SH-SY5Y (cell line): ENCODE results near the gene GSTA2.
"Not testable (repeated sequence)": the region's sequence is repeated elsewhere in the genome, so short reads cannot be mapped to it uniquely, and the experiment has no call there.

Source experiments
- GATA2 ChIP-seq: IDR thresholded peaks from 2 replicates; pipeline ENCODE4 v1.6.1; 2011; ENCODE audit warnings: mild to moderate bottlenecking, low read depth, low read length
- GATA3 ChIP-seq: IDR thresholded peaks from 2 replicates; pipeline ENCODE4 v1.6.1; 2011; ENCODE audit warnings: low read depth, mild to moderate bottlenecking, low read length, moderate library complexity

Gene GSTA2

GRCh38 chr6:52763322-52763916, at the start of gene GSTA2:
Gene GSTA2, minus strand, starts transcription at chr6:52763475. Its CDS starts 5,528 bp downstream, at chr6:52757947.
- TF ChIP-seq GATA3, GATA2: not testable (repeated sequence)

DNA sequence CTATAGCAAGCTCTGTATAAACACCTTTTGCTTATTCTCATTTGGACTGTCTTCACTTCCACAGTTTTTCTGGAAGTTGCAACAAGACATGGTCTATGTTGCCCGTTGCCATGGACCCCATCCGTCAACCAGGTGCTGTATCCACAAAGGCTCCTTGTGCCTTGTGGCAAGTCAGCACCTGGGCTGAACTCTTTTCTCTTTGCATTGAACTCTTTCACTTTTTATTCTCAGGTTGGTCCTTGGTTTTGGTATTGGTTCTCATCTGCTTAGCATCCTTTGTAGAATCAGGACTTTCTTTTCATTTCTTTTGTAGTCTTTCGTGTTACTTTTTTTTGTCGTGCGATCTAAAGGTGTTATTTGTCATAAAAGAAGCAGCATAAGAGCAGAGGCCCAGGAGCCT, 45.4 kb upstream of the GSTA2 start:
- TF ChIP-seq GATA2 = no peak
- TF ChIP-seq GATA3 = no peak

DNA sequence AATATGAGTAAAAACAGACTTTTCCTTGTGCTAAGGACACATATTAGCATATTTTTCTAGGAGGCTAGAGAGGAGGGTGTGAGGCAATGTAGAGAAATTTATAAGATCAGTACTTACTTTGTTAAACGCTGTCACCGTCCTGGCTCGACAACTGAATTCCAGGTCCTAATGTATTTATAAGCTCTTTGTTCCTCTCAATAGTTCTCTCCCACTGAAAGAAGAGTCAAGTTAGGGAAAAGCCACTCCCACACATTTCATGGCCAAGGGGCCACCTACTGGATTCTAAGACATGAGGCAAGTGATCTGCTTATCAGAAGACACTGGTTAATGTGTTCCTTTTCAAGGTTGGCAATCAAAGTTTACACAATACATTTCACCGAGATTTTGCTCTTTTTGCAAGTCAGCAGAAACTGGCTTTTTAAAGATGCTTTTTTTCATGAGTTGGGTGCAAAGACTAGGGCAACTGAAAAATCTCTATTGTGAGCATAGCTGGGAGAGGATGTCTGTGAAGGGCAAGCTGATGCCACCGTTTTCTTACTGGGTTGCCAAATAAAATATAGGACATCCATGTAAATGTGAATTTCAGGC, 40.5 kb upstream of the GSTA2 start, which contains the start of gene GSTA1:
Gene GSTA1, minus strand, starts transcription at position 149 of the 588 bp plus-strand sequence. CDS start 4,549 bp downstream, outside the sequence.
- not testable (repeated sequence) for TF ChIP-seq GATA3, GATA2

DNA sequence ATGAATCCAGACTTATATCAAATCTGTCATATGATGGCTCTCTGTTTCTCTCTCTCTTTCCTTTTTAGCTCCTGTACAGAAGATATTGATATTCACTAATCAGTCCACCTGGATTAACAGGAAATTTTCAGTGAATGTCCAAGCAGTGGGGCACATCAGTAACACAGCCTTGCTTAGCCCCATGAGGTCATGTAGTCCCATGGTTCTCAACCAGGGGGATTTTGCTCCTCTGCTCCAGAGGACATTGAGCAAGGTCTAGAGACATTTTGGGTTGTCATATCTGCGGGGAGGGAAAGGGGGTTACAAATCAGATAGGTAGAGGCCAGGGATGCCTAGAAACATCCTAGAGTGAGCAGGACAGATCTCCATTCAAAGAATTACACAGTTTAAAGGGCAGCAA, 39.5 kb upstream of the GSTA2 start:
- TF ChIP-seq GATA2 (no peak), GATA3 (no peak)

DNA sequence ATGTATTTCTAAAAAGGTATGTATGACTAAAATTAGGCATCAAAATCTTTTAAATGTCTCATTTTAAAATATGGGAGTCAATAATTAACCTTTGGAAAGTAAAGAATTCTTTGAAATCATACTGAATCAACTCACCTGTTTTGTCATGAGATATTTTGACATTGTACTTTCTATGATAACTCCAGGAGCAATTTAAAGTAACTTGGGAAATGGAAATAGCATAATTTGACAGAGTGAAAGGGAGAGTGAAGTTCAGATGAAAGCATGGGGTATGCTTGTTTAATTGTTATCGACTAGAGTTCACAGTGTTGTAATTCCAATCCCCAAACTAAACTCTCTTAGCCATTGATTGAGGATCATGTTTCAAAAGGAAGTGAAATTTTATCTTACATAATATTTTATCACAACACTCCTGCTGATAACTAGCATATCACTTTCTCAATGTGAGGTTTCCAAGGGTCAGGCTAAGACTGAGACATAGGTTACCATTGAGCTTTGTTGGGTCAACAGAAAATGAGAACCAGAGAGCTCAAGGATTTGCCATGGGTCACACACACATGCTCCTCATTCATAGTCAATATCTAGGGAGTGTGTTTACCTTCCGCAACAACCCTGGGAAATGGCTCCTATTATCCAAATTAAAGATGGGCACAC, 38.0 kb upstream of the GSTA2 start:
- TF ChIP-seq GATA3 = no peak
- TF ChIP-seq GATA2 = no peak

GRCh38 chr6:52790861-52791260, 27.6 kb upstream of the GSTA2 start:
- TF ChIP-seq GATA2 (no peak), GATA3 (no peak)

DNA sequence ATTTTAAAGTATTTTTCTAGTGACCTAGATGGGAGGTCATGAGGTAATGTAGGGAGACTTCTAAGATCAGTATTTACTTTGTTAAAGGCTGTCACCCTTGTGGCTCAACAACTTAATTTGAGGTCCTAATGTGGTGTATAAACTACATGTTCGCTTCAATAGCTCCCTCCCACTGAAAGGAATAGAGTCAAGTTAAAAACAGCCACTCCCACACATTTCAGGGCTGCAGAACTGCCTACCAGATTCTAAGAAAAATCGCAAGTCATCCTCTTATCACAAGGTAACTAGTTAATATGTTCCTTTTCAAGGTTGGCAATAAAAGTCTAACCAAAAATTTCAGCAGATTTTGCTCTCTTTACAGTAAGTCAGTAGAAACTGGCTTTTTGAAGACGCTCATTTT, 25.2 kb upstream of the GSTA2 start:
- TF ChIP-seq GATA2 (no peak), GATA3 (no peak)

DNA sequence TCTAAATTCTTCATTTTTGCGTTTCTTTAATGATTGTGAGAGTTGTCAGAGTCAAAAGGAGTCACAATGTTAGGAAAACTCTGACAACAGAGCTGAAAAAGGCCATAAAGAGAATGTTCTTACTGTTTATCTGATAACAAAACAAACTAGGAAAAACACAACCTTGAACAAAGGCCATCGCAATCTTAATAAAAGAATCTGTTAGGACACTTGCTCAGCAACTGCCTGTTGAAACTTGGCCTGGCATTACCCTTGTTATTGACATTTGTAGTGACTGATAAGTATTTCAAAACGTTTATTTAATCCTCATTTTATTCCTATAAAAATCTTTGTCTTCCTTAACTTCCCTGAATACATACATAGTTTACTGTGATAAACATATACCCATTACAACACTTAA, 24.6 kb upstream of the GSTA2 start:
- TF ChIP-seq GATA3 (no peak), GATA2 (no peak)

DNA sequence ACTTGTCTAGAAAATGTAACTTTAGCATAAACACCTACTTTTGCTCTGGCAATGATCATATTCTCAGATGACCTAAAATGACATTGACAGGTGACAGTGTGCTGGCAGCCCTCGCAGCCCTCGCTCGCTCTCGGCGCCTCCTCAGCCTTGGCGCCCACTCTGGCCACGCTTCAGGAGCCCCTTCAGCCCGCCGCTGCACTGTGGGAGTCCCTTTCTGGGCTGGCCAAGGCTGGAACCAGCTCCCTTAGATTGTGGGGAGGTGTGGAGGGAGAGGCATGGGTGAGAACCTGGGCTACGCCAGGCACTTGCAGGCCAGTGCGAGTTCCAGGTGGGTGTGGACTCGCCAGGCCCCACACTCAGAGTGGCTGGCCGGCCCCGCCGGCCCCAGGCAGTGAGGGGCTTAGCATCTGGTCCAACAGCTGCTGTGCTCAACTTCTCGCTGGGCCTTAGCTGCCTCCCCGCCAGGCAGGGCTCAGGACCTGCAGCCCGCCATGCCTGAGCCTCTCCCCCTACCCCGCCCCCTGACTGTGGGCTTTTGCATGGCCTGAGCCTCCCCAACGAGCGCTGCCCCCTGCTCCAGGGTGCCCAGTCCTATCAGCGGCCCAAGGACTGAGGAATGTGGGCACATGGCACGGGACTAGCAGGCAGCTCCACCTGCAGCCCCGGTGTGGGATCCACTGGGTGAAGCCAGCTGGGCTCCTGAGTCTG, 23.1 kb upstream of the GSTA2 start:
- TF ChIP-seq GATA3 (no peak), GATA2 (no peak)

- TF ChIP-seq GATA3 (no peak), GATA2 (no peak)
Measured at GRCh38 chr6:52779237-52779636, 16.0 kb upstream of the GSTA2 start.

DNA sequence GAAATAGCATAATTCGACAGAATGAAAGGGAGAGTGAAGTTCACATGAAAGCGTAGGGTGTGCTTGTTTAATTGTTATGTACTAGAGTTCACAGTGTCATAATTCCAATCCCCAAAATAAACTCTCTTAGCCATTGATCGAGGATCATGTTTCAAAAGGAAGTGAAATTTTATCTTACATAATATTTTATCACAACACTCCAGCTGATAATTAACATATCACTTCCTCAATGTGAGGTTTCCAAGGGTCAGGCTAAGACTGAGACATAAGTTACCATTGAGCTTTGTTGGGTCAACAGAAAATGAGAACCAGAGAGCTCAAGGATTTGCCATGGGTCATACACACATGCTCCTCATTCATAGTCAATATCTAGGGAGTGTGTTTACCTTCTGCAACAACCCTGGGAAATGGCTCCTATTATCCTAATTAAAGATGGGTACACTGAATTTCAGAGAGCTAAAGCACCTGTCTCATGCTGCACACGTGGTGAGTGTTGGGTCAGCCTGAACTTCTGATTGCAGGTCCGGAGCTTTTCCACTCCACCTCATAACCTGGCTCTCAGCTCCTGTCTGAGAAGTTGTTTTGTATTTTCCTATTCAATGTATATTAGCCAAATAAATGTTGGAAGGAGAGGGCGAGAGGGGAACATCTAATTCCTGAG, 3.0 kb downstream of the GSTA2 start:
- TF ChIP-seq GATA2 (no peak), GATA3 (no peak)

- no peak for TF ChIP-seq GATA2
- no peak for TF ChIP-seq GATA3
Measured at GRCh38 chr6:52759085-52759484, 4.2 kb downstream of the GSTA2 start.

DNA sequence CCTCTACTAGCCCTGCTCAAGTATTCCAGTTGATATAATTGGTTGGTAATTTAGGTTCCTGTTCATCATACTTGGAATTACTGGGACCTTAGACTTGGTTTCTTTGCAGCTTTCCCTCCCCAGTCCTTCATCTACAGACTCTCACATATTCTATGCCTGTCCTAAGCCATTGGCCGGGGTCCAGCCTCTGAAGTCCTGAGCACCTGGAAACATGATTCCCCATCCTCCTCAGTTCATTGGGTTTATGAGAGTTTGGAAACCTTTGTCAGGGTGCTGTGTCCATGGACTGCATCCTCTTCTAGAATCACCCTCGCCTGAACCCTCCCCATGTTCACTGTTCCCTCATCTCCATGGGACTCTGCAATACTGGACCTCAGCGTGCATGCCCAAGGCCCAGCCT, 8.8 kb downstream of the GSTA2 start:
- TF ChIP-seq GATA3 = no peak
- no peak for TF ChIP-seq GATA2

DNA sequence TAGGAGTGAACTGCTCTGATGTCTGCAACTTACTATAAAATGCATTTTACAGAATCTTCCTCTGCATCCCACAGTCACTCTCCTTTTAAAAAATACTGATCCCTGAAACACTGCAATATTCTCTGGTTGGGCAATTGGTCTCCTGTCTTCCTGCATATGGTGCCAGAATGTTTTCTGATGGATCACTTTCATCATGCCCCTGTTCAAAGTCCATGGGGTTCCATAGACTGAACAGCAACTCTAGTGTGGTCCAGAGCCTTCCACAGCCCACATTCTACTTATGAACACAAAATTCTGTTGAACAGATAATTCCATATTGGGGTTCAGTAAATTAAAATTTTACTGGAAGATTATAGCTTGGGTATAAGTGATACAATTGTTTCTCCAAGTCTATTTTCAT, 11.0 kb downstream of the GSTA2 start:
- TF ChIP-seq GATA2 (no peak), GATA3 (no peak)

- TF ChIP-seq GATA2 = no peak
- TF ChIP-seq GATA3 = no peak
Measured at GRCh38 chr6:52749556-52750152, 13.6 kb downstream of the GSTA2 start.
